ENCODE results near the gene CD3D.

The CD3D gene

DNA sequence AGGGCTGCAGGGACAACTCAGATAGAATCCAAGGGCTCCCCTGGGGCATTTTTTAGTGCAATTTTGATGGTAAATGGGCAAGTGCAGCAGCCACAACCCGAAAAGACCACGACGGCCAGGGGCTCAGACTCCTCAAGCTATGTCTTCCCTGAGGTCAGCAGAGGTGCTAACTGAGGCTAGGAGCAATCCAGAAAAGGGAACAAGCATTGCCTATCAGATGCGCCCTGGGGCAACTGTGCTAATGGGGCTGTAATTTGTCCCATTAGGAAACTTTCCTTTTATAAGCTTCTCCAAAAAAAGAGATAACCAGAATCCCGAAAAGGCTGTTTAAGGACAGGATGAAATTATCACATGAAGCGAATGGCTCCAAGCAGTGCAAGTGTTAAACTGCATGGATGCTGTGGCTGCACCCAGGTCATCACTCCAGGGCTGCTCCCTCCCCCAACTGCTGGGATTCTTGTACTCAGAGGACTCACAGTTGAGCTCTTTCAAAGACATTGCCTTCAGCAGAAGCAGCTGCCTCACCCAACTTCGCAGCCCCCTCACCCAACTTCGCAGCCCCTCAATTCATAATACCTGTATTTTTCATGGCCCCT is 40.8 kb downstream of the CD3D start:
- no peak for DNase-seq (ENCODE audit: low read depth)

DNA sequence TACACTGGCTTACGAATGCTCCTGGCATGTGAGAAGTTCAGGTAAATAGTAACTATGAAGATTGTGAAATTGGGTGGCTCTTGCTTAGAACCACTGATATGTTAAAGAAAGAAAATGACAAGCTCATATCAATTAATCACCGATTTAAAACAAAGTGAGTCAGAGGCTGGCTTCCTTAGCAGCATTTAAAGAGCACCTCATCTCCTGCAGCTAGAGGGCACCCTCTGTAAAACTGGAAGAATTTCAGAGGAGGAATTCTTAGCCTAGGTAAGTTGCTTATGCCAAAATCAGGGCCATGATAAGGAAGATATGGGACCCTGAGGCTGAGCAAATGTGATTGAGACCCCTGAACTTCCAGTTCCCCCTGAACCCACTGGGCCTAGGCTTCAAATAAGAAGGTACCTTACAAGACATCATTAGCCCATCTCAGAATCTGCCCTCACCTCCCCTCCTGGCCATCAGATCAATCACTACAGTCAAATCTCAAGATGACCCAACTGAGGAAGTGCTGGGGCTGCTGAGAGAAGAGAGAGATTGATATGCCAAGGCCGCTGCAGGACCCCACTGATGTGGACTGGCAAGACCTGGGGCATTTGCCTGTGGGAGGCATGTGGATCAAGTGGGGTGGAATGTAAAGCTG is 46.6 kb downstream of the CD3D start:
- DNase-seq (ENCODE audit: low read depth) = peak; percentile 32

DNA sequence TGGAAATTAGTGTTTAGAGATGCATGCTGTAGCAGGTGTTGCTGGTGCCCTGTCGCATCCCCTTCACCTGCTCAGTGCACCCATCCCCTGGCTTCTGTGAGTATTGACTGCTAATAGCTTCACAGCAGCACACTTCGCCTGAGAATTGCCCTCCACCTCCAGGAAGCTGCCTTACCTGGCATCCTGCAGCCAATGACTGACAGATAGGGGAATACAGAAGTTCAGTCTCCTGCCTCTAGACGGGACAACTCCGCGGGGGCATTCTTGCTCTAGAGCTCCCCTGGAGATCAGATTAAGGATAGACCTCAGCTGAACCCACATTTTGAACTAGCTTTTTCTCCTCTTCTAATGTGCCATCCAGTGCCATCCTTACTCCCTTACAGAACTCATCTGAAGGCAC is 47.3 kb downstream of the CD3D start:
- no peak for DNase-seq (ENCODE audit: low read depth)

DNA sequence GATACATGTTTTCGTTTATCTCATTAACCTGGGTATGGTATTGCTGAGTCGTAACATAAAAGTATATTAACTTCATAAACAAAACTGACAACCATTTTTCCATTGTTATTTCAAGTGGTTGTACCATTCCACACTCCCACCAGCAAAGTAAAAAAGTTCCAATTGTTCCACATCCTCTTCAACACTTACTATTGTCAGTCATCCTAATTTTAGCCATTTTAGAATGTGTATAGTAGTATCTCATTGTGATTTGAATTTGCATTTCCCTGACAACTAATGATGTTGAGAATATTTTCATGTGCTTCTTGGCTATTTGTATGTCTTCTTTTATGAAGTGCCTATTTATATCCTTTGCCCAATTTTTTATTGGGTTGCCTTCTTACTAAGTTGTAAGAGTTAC is 48.5 kb downstream of the CD3D start:
- DNase-seq (ENCODE audit: low read depth) = no peak

DNA sequence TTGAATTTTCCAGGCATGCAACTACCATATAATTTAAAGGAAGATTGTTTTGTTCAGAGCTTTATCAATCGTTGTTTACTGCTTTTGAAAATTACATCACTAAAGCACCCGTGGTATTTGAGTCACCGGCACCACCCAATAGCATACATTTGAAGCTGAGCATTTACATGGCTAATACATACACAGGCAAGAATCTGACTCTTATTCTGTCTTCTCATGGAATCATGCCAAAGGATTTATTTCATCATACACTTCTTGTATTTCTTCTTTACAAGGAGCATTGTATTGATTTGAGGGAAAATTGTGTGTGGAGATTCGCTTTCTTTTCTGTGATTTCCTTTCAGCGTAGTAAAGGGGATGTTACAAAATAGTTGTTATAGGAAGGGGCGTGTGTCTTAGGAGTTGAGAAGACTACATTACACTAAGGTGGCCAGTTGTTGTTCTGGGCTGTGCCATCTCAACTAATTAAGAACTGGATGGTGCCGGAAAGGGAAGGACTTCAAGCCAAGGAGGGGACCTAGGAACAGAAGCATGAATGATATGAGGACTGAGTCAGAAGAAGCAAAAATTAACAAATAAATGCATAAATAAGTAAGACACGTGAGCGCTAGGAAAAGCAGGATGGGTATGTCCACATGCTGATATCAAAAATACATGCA is 50.9 kb downstream of the CD3D start:
- DNase-seq (ENCODE audit: low read depth) = no peak

DNA sequence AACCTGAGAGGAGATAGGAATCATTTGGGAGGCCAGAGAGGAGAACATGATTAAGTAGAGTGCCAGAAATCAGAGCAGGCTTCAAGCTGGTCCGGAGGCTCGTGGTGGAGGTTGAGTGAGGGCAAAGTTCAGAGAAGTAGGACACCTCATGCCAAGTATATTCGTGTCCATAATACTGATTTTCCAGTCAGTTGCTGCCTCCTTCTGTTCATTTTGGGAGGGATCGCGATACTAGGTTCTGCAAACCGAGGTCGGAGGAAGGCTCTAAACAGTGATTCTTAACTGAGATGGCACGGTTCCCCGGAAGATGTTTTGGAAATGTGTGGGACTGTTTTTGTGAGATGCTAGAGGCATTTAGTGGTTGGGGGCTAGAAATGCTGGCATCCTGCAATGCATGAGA is 51.6 kb downstream of the CD3D start:
- no peak for DNase-seq (ENCODE audit: low read depth)

- DNase-seq (ENCODE audit: low read depth) = no peak
Observed at GRCh38 chr11:118289401-118289800, 53.1 kb downstream of the CD3D start.

Measured in EH (cell line).